Measurements from ENCODE around the gene HTR1B. TPM values are rescaled to one million over a fixed set of nuclear protein-coding genes. Genes with fewer than 3 reads are reported as not detected.

The HTR1B gene
- total RNA-seq, 1 donor, result not detected

GRCh38 chr6:77492530-77492929 lies 29.2 kb upstream of the HTR1B start:
- no peaks in the 10 kb centered on the region for H4K20me1 ChIP-seq (ENCODE audit: insufficient read depth, low read length)
- DNase-seq (ENCODE audit: insufficient read length, low spot score, missing footprints), result no peak
- no peaks in the 10 kb centered on the region for H3K4me1 ChIP-seq (ENCODE audit: insufficient read depth, low read length)
- H3K9me3 ChIP-seq (ENCODE audit: low read depth, low read length), result no peaks in the 10 kb centered on the region
- no peak overlapping the region for H3K4me3 ChIP-seq (ENCODE audit: insufficient read depth, low read length)
- no peaks in the 10 kb centered on the region for H3K79me2 ChIP-seq (ENCODE audit: insufficient read depth, low read length)
- H3K27ac ChIP-seq (ENCODE audit: low read depth, low read length), result no peak overlapping the region
- TF ChIP-seq CTCF (IDR thresholded peaks at IDR 0.05; ENCODE audit: extremely low read depth, low read depth, low read length), result no peak
- H2AFZ ChIP-seq (ENCODE audit: low read length), result no peak overlapping the region
- no peaks in the 10 kb centered on the region for H3K36me3 ChIP-seq (ENCODE audit: insufficient read depth, low read length)
- H3K27me3 ChIP-seq (ENCODE audit: insufficient read depth, low read length), result no peaks in the 10 kb centered on the region
- H3K4me2 ChIP-seq (ENCODE audit: insufficient read depth, low read length), result no peak overlapping the region

GRCh38 chr6:77487808-77488425 lies 24.6 kb upstream of the HTR1B start:
- no peaks in the 10 kb centered on the region for H4K20me1 ChIP-seq (ENCODE audit: insufficient read depth, low read length)
- H2AFZ ChIP-seq (ENCODE audit: low read length), result peak overlapping the region; percentile 20
- no peaks in the 10 kb centered on the region for H3K27me3 ChIP-seq (ENCODE audit: insufficient read depth, low read length)
- no peak for DNase-seq (ENCODE audit: insufficient read length, low spot score, missing footprints)
- no peaks in the 10 kb centered on the region for H3K79me2 ChIP-seq (ENCODE audit: insufficient read depth, low read length)
- H3K4me2 ChIP-seq (ENCODE audit: insufficient read depth, low read length), result no peak overlapping the region
- no peaks in the 10 kb centered on the region for H3K36me3 ChIP-seq (ENCODE audit: insufficient read depth, low read length)
- no peak for TF ChIP-seq CTCF (IDR thresholded peaks at IDR 0.05; ENCODE audit: extremely low read depth, low read depth, low read length)
- H3K27ac ChIP-seq (ENCODE audit: low read depth, low read length), result no peak overlapping the region
- H3K9me3 ChIP-seq (ENCODE audit: low read depth, low read length), result no peaks in the 10 kb centered on the region
- no peaks in the 10 kb centered on the region for H3K4me1 ChIP-seq (ENCODE audit: insufficient read depth, low read length)
- H3K4me3 ChIP-seq (ENCODE audit: insufficient read depth, low read length), result no peak overlapping the region

GRCh38 chr6:77482981-77483380 lies 19.7 kb upstream of the HTR1B start:
- H3K4me2 ChIP-seq (ENCODE audit: insufficient read depth, low read length), result no peak overlapping the region
- H3K27ac ChIP-seq (ENCODE audit: low read depth, low read length), result no peak overlapping the region
- TF ChIP-seq CTCF (IDR thresholded peaks at IDR 0.05; ENCODE audit: extremely low read depth, low read depth, low read length), result no peak
- H3K27me3 ChIP-seq (ENCODE audit: insufficient read depth, low read length), result no peaks in the 10 kb centered on the region
- H3K4me3 ChIP-seq (ENCODE audit: insufficient read depth, low read length), result no peak overlapping the region
- no peaks in the 10 kb centered on the region for H4K20me1 ChIP-seq (ENCODE audit: insufficient read depth, low read length)
- H3K9me3 ChIP-seq (ENCODE audit: low read depth, low read length), result no peaks in the 10 kb centered on the region
- peak; percentile 5 for DNase-seq (ENCODE audit: insufficient read length, low spot score, missing footprints)
- H2AFZ ChIP-seq (ENCODE audit: low read length), result no peak overlapping the region
- no peaks in the 10 kb centered on the region for H3K79me2 ChIP-seq (ENCODE audit: insufficient read depth, low read length)
- H3K36me3 ChIP-seq (ENCODE audit: insufficient read depth, low read length), result no peaks in the 10 kb centered on the region
- no peaks in the 10 kb centered on the region for H3K4me1 ChIP-seq (ENCODE audit: insufficient read depth, low read length)

- Histone ChIP-seq H3K4me3 (ENCODE audit: insufficient read depth, low read length) (no peak overlapping the region), H3K36me3 (ENCODE audit: insufficient read depth, low read length) (no peaks in the 10 kb centered on the region), H3K4me2 (ENCODE audit: insufficient read depth, low read length) (no peak overlapping the region), H3K27me3 (ENCODE audit: insufficient read depth, low read length) (no peaks in the 10 kb centered on the region), H3K9me3 (ENCODE audit: low read depth, low read length) (no peaks in the 10 kb centered on the region), H4K20me1 (ENCODE audit: insufficient read depth, low read length) (no peaks in the 10 kb centered on the region), H3K27ac (ENCODE audit: low read depth, low read length) (no peak overlapping the region), H3K4me1 (ENCODE audit: insufficient read depth, low read length) (no peaks in the 10 kb centered on the region), H3K79me2 (ENCODE audit: insufficient read depth, low read length) (no peaks in the 10 kb centered on the region), H2AFZ (ENCODE audit: low read length) (no peak overlapping the region)
- TF ChIP-seq CTCF (IDR thresholded peaks at IDR 0.05; ENCODE audit: extremely low read depth, low read depth, low read length), result no peak
- DNase-seq (ENCODE audit: insufficient read length, low spot score, missing footprints), result no peak
These were observed 11.7 kb upstream of the HTR1B start for GRCh38 chr6:77474973-77475372.

Data from osteoblast (primary cell).